ENCODE data around the gene ADGRB2.

DNA sequence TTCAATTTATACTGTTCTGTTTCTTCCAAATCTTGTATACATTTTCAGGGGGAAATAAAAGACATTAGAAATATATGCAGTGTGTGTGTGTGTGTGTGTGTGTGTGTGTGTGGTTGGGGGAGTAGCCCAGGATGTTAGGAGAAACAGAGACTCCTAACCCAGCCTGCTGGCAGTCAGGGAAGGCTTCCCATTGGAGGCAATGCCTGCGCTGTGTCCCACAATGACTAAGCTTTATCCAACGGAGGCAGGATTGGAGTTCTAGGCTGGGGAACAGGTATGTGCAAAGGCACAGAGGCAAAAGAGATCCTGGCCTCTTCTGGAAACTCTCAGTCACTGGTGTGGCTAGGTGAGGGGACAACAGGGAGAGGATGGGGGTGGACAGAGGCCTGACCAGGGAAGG, 16.5 kb upstream of the ADGRB2 start:
- TF ChIP-seq POLR2A (IDR thresholded peaks at IDR 0.05): no peak
- TF ChIP-seq, protein P1, sequence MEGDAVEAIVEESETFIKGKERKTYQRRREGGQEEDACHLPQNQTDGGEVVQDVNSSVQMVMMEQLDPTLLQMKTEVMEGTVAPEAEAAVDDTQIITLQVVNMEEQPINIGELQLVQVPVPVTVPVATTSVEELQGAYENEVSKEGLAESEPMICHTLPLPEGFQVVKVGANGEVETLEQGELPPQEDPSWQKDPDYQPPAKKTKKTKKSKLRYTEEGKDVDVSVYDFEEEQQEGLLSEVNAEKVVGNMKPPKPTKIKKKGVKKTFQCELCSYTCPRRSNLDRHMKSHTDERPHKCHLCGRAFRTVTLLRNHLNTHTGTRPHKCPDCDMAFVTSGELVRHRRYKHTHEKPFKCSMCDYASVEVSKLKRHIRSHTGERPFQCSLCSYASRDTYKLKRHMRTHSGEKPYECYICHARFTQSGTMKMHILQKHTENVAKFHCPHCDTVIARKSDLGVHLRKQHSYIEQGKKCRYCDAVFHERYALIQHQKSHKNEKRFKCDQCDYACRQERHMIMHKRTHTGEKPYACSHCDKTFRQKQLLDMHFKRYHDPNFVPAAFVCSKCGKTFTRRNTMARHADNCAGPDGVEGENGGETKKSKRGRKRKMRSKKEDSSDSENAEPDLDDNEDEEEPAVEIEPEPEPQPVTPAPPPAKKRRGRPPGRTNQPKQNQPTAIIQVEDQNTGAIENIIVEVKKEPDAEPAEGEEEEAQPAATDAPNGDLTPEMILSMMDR (IDR thresholded peaks at IDR 0.05): no peak
